ENCODE measurements around the gene ICAM2.

ICAM2 gene

GRCh38 chr17:64020056-64020766, at the start of gene ICAM2:
TSS of gene ICAM2 (minus strand) at chr17:64020633. CDS start at chr17:64006691, 13,942 bp downstream.
- no peak for DNase-seq

- no peak for DNase-seq
Observed at GRCh38 chr17:64070213-64070612, 49.8 kb upstream of the ICAM2 start.

GRCh38 chr17:64069143-64069542, 48.7 kb upstream of the ICAM2 start:
- DNase-seq: no peak

- no peak for DNase-seq
Observed at GRCh38 chr17:64067657-64068056, 47.2 kb upstream of the ICAM2 start.

- DNase-seq: no peak
Observed at GRCh38 chr17:64066716-64067115, 46.3 kb upstream of the ICAM2 start.

- no peak for DNase-seq
Observed at GRCh38 chr17:64065161-64065560, 44.7 kb upstream of the ICAM2 start.

- DNase-seq: no peak
Observed at GRCh38 chr17:64064331-64064730, 43.9 kb upstream of the ICAM2 start.

GRCh38 chr17:64063766-64064224, 43.4 kb upstream of the ICAM2 start:
- DNase-seq: no peak

GRCh38 chr17:64063088-64063487, 42.7 kb upstream of the ICAM2 start:
- DNase-seq: no peak

- no peak for DNase-seq
Observed at GRCh38 chr17:64061178-64061898, 40.9 kb upstream of the ICAM2 start.

- DNase-seq: no peak
Observed at GRCh38 chr17:64060331-64060730, 39.9 kb upstream of the ICAM2 start.

GRCh38 chr17:64059756-64060155, 39.3 kb upstream of the ICAM2 start:
- DNase-seq: no peak

GRCh38 chr17:64058621-64059020, 38.2 kb upstream of the ICAM2 start:
- no peak for DNase-seq

GRCh38 chr17:64057701-64058263, 37.3 kb upstream of the ICAM2 start:
- DNase-seq: no peak

- DNase-seq: no peak
Observed at GRCh38 chr17:64056269-64057005, 36.0 kb upstream of the ICAM2 start.

- no peak for DNase-seq
Observed at GRCh38 chr17:64055183-64056142, 35.0 kb upstream of the ICAM2 start.

GRCh38 chr17:64054304-64054703, 33.9 kb upstream of the ICAM2 start:
- DNase-seq: no peak

GRCh38 chr17:64053101-64053500, 32.7 kb upstream of the ICAM2 start:
- DNase-seq: no peak

GRCh38 chr17:64051153-64051552, 30.7 kb upstream of the ICAM2 start:
- no peak for DNase-seq

GRCh38 chr17:64048805-64049204, 28.4 kb upstream of the ICAM2 start:
- no peak for DNase-seq

- DNase-seq: no peak
Observed at GRCh38 chr17:64045176-64045575, 24.7 kb upstream of the ICAM2 start.
